HepG2 (cell line): ENCODE measurements around the gene SEMA3F. TPM values are rescaled to one million over a fixed set of nuclear protein-coding genes. Genes with fewer than 3 reads are reported as not detected.

ENCODE experiments used
- ATAC-seq: fragments of 200-7000 bp; cut with Tn5 transposase; 3 replicates; pipeline ENCODE4 v1.9.1; 2020; ENCODE audit warnings: mild to moderate bottlenecking, moderate library complexity
- BruUV-seq: library from RNA; stranded (reverse); fragments of 400-500 nt; replicated peaks from 2 replicates; lab custom pipeline; 2021; lab: Mats Ljungman, UMichigan
- CTCF ChIA-PET: fragments of 300-600 bp; formaldehyde crosslinking; extraction: SDS; loops from one replicate; lab custom pipeline; 2021; ENCODE audit warnings: low total read pairs, inconsistent platforms, low intra/inter-chr PET ratio; lab: Yijun Ruan, JAX
- POLR2A ChIA-PET: fragments of 350-600 bp; sonication (Branson Sonifier 250); formaldehyde crosslinking; loops from one replicate; lab custom pipeline; 2020; ENCODE audit warnings: antibody characterized with exemption, inconsistent platforms; lab: Yijun Ruan, JAX
- DNase-seq: peaks from one replicate; pipeline ENCODE4 v3.0.0-alpha.2; 2015; ENCODE audit warnings: low spot score
- FAIRE-seq: peaks from 3 replicates; lab custom pipeline; 2011; peaks lifted over from hg19 to GRCh38; lab: Jason Lieb, UNC
- H2AFZ ChIP-seq: one replicate; pipeline ENCODE4 v1.6.1; 2011; ENCODE audit warnings: low read length, inconsistent platforms
- H3K27ac ChIP-seq: fragments of 300-600 bp; 3 replicates; pipeline ENCODE4 v1.8.0; 2011; ENCODE audit warnings: mixed run types, mild to moderate bottlenecking, mixed read lengths, low read length, inconsistent platforms; ENCODE audit not compliant: insufficient read depth; ENCODE audit errors: extremely low read length
- H3K27me3 ChIP-seq, 2 experiments: fragments of 200-600 bp in 1 of 2; 2 replicates in 1 of 2; 3 replicates in 1 of 2; pipeline versions ENCODE4 v1.6.0 to v1.8.0; 2011; ENCODE audit warnings: low read length in 2 of 2, mild to moderate bottlenecking in 2 of 2, moderate library complexity in 2 of 2, inconsistent platforms in 1 of 2; ENCODE audit not compliant: insufficient read depth in 2 of 2, control insufficient read depth in 1 of 2
- H3K36me3 ChIP-seq, 2 experiments: fragments of 200-600 bp in 1 of 2; replicated peaks in 1 of 2; 2 replicates in 1 of 2; 3 replicates in 1 of 2; pipeline versions ENCODE4 v1.5.1 to v1.8.0; 2011; ENCODE audit warnings: low read length in 2 of 2, inconsistent platforms in 1 of 2; ENCODE audit not compliant: insufficient read depth in 2 of 2, control insufficient read depth in 1 of 2
- H3K4me1 ChIP-seq: 2 replicates; pipeline ENCODE4 v1.5.1; 2012; ENCODE audit warnings: low read length, inconsistent platforms; ENCODE audit not compliant: insufficient read depth
- H3K4me2 ChIP-seq: 2 replicates; pipeline ENCODE4 v1.6.0; 2011; ENCODE audit warnings: low read depth, low read length, inconsistent platforms
- H3K4me3 ChIP-seq, 3 experiments: fragments of 200-600 bp in 1 of 3; sonication (generic), shearing (Covaris generic) in 1 of 3; replicated peaks in 1 of 3; 2 replicates each; pipeline ENCODE4 v1.5.1; 2011 to 2016; ENCODE audit warnings: low read length in 3 of 3, inconsistent platforms in 2 of 3, low read depth in 2 of 3, mild to moderate bottlenecking in 2 of 3, control low read depth in 1 of 3, mixed read lengths in 1 of 3; ENCODE audit not compliant: insufficient read depth in 1 of 3
- H3K79me2 ChIP-seq: one replicate; pipeline ENCODE4 v1.6.1; 2011; ENCODE audit warnings: low read length, inconsistent platforms; ENCODE audit not compliant: insufficient read depth
- H3K9ac ChIP-seq: 2 replicates; pipeline ENCODE4 v1.6.0; 2011; ENCODE audit warnings: mild to moderate bottlenecking, low read depth, low read length, inconsistent platforms; ENCODE audit not compliant: insufficient read depth
- H3K9me3 ChIP-seq: 2 replicates; pipeline ENCODE4 v1.5.1; 2012; ENCODE audit warnings: mild to moderate bottlenecking, low read length
- H4K20me1 ChIP-seq: 2 replicates; pipeline ENCODE4 v1.6.0; 2011; ENCODE audit warnings: inconsistent platforms, mild to moderate bottlenecking, low read length, moderate library complexity; ENCODE audit not compliant: insufficient read depth
- CC2D1A ChIP-seq: sonication (generic); formaldehyde crosslinking; IDR thresholded peaks from 2 replicates; pipeline ENCODE4 v1.8.1; 2023; ENCODE audit warnings: mild to moderate bottlenecking, missing genetic modification reagents
- HNF1B ChIP-seq: sonication (generic); formaldehyde crosslinking; IDR thresholded peaks from 2 replicates; pipeline ENCODE4 v1.5.1; 2020; ENCODE audit warnings: mild to moderate bottlenecking, moderate library complexity, missing genetic modification reagents
- JUND ChIP-seq: sonication (generic); formaldehyde crosslinking; IDR thresholded peaks from 2 replicates; pipeline ENCODE4 v1.8.0; 2022; ENCODE audit warnings: mild to moderate bottlenecking, missing genetic modification reagents
- KMT2A ChIP-seq: sonication (generic); formaldehyde crosslinking; IDR thresholded peaks from 2 replicates; pipeline ENCODE4 v1.4.0; 2020; ENCODE audit warnings: missing genetic modification reagents
- MXD4 ChIP-seq: IDR thresholded peaks from 2 replicates; pipeline ENCODE4 v1.6.1; 2016; ENCODE audit warnings: mild to moderate bottlenecking, missing biosample characterization, missing genetic modification reagents
- PHB2 ChIP-seq: fragments of 450-650 bp; IDR thresholded peaks from 2 replicates; pipeline ENCODE4 v1.6.1; 2018; ENCODE audit not compliant: partially characterized antibody
- PHF8 ChIP-seq: sonication (generic); formaldehyde crosslinking; IDR thresholded peaks from 2 replicates; pipeline ENCODE4 v1.5.0; 2020; ENCODE audit warnings: missing genetic modification reagents
- PLSCR1 ChIP-seq: sonication (generic); formaldehyde crosslinking; IDR thresholded peaks from 2 replicates; pipeline ENCODE4 v1.5.0; 2020; ENCODE audit warnings: missing genetic modification reagents, mild to moderate bottlenecking, borderline replicate concordance
- PREB ChIP-seq: sonication (generic); formaldehyde crosslinking; IDR thresholded peaks from 2 replicates; pipeline ENCODE4 v1.4.0; 2020; ENCODE audit warnings: missing genetic modification reagents
- SPEN ChIP-seq: sonication (generic); formaldehyde crosslinking; IDR thresholded peaks from 2 replicates; pipeline ENCODE4 v1.5.1; 2020; ENCODE audit warnings: low read depth, mild to moderate bottlenecking, missing genetic modification reagents
- TGIF2 ChIP-seq: IDR thresholded peaks from 2 replicates; pipeline ENCODE4 v1.6.1; 2016; ENCODE audit warnings: control low read depth, missing compliant biosample characterization
- TMF1 ChIP-seq: sonication (generic); formaldehyde crosslinking; IDR thresholded peaks from 2 replicates; pipeline ENCODE4 v1.8.1; 2022; ENCODE audit warnings: low read depth, missing genetic modification reagents
- ZBTB2 ChIP-seq: sonication (generic); formaldehyde crosslinking; IDR thresholded peaks from 2 replicates; pipeline ENCODE4 v1.8.0; 2022; ENCODE audit warnings: low read depth, missing genetic modification reagents
- ZBTB20 ChIP-seq: sonication (generic); formaldehyde crosslinking; IDR thresholded peaks from 2 replicates; pipeline ENCODE4 v1.8.1; 2023; ENCODE audit warnings: missing genetic modification reagents, low read depth, mild to moderate bottlenecking, borderline replicate concordance
- ZMYM2 ChIP-seq: sonication (generic); formaldehyde crosslinking; IDR thresholded peaks from 2 replicates; pipeline ENCODE4 v1.8.0; 2022; ENCODE audit warnings: mild to moderate bottlenecking, missing genetic modification reagents
- ZNF619 ChIP-seq: sonication (generic); formaldehyde crosslinking; IDR thresholded peaks from 2 replicates; pipeline ENCODE4 v1.4.0; 2020; ENCODE audit warnings: mild to moderate bottlenecking, missing genetic modification reagents
- ZNF816 ChIP-seq: sonication (generic); formaldehyde crosslinking; IDR thresholded peaks from 2 replicates; pipeline ENCODE4 v1.8.0; 2022; ENCODE audit warnings: missing genetic modification reagents, mild to moderate bottlenecking, borderline replicate concordance
- ZZZ3 ChIP-seq: sonication (generic); formaldehyde crosslinking; IDR thresholded peaks from 2 replicates; pipeline ENCODE4 v1.4.0; 2020; ENCODE audit warnings: missing genetic modification reagents, mild to moderate bottlenecking, borderline replicate concordance
- WGBS: methylation state at CpG from one replicate; pipeline ENCODE4 v1.1.6; 2017; ENCODE audit warnings: low lambda C conversion rate; 5-methylcytosine and 5-hydroxymethylcytosine counted together
- in situ Hi-C: cut with HindIII; loops from 2 replicates; pipeline ENCODE4 v1.10.0; 2017; ENCODE audit warnings: low pct_unique_long_range_greater_than_20kb; ENCODE audit not compliant: extremely low pct_ligation_motif_present
- intact Hi-C: fragments of 100-400 bp; cut with micrococcal nuclease; formaldehyde crosslinking; loops from one replicate; pipeline ENCODE4 v1.10.0; 2022; ENCODE audit not compliant: unreplicated experiment
- polyA plus RNA-seq, 8 experiments: library from polyadenylated mRNA; depleted of rRNA in 3 of 8; stranded (reverse) in 7 of 8; unstranded in 1 of 8; fragments of >200 nt; fragmentation: Illumina TruSeq in 4 of 8; extraction: Trizol in 4 of 8; gene quantifications; 2 replicates each; pipeline versions ENCODE4 v1.2.1 to v1.2.3, GENCODE V29; 2011 to 2016; ENCODE audit warnings: low read depth in 4 of 8, missing spikeins in 1 of 8, mixed read lengths in 1 of 8; ENCODE audit not compliant: insufficient read depth in 1 of 8
- total RNA-seq, 5 experiments: library from RNA; depleted of rRNA; stranded (reverse); fragments of >200 nt; fragmentation: Illumina TruSeq; extraction: Trizol; gene quantifications; 2 replicates each; pipeline ENCODE4 v1.2.3, GENCODE V29; 2016; ENCODE audit warnings: low read depth in 1 of 5

SEMA3F gene
- total and polyA plus RNA-seq, 2 of the 13 experiments (the other 11 are each of a cell fraction or from before 2014, with no cell fraction given) = 7.6 to 17.2 TPM

- Histone ChIP-seq H3K27ac (no peak overlapping the region), H2AFZ (no peak overlapping the region), H3K36me3 (peaks cover 18 to 42% of the 10 kb centered on the region in 2 experiments), H3K27me3 (peaks cover 0 to 6% of the 10 kb centered on the region in 2 experiments; a peak in 2 of 5 replicates), H3K9ac (no peak overlapping the region), H3K4me2 (no peak overlapping the region), H3K4me1 (peaks cover 14% of the 10 kb centered on the region), H3K79me2 (no peaks in the 10 kb centered on the region), H3K9me3 (no peaks in the 10 kb centered on the region), H4K20me1 (peaks cover 2% of the 10 kb centered on the region; the same call in 1 of the 2 replicates), H3K4me3 (no peak overlapping the region)
- ChIA-PET POLR2A (interaction anchor here (1.3 to 3.2 kb wide), 6 partner anchors 16 to 100 kb away, joined by 3 to 12 read pairs (median 4); no protein-coding TSS in a partner anchor), CTCF (interaction anchor here (0.9 to 2.8 kb wide), 6 partner anchors 33 to 105 kb away, joined by 3 to 50 read pairs (median 7); partner anchors contain the start of genes GNAT1 and SEMA3F)
- in situ Hi-C loops = loop anchor here (5.0 kb wide), 1 partner anchor 66 kb away; no protein-coding TSS in a partner anchor
- peak; percentile 70 for DNase-seq
- 55% methylated on average over 7 of the region's 13 CpGs for WGBS
- ATAC-seq = peak; percentile 80
- peak; percentile 92 for FAIRE-seq
- intact Hi-C loops = loop anchor here (1.0 to 5.0 kb wide), 3 partner anchors 33 to 68 kb away; no protein-coding TSS in a partner anchor
- BruUV-seq = no TSS peak
- TF ChIP-seq ZZZ3 (CRISPR knock-in tag) (no peak), MXD4 (no peak), ZNF619 (no peak), HNF1B (CRISPR knock-in tag) (peak; percentile 14; the same call in 1 of the 2 replicates), ZBTB2 (CRISPR knock-in tag) (no peak), PHF8 (CRISPR knock-in tag) (0 out of 2 replicates have a peak, but pooled peaks have one; percentile 18), CC2D1A (no peak), ZBTB20 (0 out of 2 replicates have a peak, but pooled peaks have one; percentile 20), JUND (CRISPR knock-in tag) (no peak), TGIF2 (CRISPR knock-in tag) (no peak), KMT2A (CRISPR knock-in tag) (no peak), SPEN (CRISPR knock-in tag) (no peak), PLSCR1 (CRISPR knock-in tag) (no peak), PHB2 (no peak), ZMYM2 (no peak), ZNF816 (CRISPR knock-in tag) (no peak), PREB (no peak), TMF1 (CRISPR knock-in tag) (no peak)
Observed at GRCh38 chr3:50121072-50122032, 33.8 kb upstream of the SEMA3F start.
